Measurements from ENCODE around the gene HLF.

DNA sequence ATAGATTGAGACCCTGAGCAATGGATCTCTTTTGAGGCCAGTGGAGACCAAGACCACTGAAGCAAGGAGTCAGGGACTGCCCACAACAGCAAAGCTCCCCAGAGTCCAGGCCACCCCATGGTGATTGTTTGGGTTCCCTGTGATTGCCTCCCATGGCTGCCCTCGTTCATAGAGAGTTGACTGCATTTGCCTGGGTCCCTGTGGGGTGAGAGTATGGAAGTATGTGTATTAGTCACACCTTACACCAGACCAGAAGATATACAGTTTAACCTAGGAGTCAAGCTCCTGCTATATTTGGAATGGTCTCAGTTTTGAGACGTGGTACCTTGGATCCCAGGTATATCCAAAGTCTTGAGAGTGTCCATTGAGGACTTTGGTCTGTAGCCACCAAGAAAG is 20.2 kb downstream of the HLF start:
- TF ChIP-seq, protein P1, sequence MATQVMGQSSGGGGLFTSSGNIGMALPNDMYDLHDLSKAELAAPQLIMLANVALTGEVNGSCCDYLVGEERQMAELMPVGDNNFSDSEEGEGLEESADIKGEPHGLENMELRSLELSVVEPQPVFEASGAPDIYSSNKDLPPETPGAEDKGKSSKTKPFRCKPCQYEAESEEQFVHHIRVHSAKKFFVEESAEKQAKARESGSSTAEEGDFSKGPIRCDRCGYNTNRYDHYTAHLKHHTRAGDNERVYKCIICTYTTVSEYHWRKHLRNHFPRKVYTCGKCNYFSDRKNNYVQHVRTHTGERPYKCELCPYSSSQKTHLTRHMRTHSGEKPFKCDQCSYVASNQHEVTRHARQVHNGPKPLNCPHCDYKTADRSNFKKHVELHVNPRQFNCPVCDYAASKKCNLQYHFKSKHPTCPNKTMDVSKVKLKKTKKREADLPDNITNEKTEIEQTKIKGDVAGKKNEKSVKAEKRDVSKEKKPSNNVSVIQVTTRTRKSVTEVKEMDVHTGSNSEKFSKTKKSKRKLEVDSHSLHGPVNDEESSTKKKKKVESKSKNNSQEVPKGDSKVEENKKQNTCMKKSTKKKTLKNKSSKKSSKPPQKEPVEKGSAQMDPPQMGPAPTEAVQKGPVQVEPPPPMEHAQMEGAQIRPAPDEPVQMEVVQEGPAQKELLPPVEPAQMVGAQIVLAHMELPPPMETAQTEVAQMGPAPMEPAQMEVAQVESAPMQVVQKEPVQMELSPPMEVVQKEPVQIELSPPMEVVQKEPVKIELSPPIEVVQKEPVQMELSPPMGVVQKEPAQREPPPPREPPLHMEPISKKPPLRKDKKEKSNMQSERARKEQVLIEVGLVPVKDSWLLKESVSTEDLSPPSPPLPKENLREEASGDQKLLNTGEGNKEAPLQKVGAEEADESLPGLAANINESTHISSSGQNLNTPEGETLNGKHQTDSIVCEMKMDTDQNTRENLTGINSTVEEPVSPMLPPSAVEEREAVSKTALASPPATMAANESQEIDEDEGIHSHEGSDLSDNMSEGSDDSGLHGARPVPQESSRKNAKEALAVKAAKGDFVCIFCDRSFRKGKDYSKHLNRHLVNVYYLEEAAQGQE (IDR thresholded peaks at IDR 0.05; ENCODE audit: unreplicated experiment): no peak
- TF ChIP-seq, protein P2, sequence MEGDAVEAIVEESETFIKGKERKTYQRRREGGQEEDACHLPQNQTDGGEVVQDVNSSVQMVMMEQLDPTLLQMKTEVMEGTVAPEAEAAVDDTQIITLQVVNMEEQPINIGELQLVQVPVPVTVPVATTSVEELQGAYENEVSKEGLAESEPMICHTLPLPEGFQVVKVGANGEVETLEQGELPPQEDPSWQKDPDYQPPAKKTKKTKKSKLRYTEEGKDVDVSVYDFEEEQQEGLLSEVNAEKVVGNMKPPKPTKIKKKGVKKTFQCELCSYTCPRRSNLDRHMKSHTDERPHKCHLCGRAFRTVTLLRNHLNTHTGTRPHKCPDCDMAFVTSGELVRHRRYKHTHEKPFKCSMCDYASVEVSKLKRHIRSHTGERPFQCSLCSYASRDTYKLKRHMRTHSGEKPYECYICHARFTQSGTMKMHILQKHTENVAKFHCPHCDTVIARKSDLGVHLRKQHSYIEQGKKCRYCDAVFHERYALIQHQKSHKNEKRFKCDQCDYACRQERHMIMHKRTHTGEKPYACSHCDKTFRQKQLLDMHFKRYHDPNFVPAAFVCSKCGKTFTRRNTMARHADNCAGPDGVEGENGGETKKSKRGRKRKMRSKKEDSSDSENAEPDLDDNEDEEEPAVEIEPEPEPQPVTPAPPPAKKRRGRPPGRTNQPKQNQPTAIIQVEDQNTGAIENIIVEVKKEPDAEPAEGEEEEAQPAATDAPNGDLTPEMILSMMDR (conservative IDR thresholded peaks at IDR 0.05; ENCODE audit: low read depth in 2 of 2): no peak
- no peak for TF ChIP-seq EZH2phosphoT487 (IDR thresholded peaks at IDR 0.05; ENCODE audit: unreplicated experiment)

All from GM23338 (cell line).